GM21367 (cell line): ENCODE data around the gene ACOT9.
"Not testable (repeated sequence)": the region's sequence is repeated elsewhere in the genome, so short reads cannot be mapped to it uniquely, and the experiment has no call there.

Experiments
- ATAC-seq: cut with Tn5 transposase; IDR thresholded peaks from one replicate; pipeline ENCODE4 v1.9.1; 2021; ENCODE audit not compliant: unreplicated experiment

ACOT9 gene

GRCh38 chrX:23742697-23743622, at the start of gene ACOT9:
Gene ACOT9 (minus strand): TSS chrX:23743276. CDS start chrX:23743144, 132 bp downstream.
- peak; percentile 95 for ATAC-seq

- ATAC-seq = no peak
These were observed 47.0 kb upstream of the ACOT9 start for GRCh38 chrX:23790155-23790497.

- no peak for ATAC-seq
These were observed 46.5 kb upstream of the ACOT9 start for GRCh38 chrX:23789386-23790154.

- no peak for ATAC-seq
These were observed 45.9 kb upstream of the ACOT9 start for GRCh38 chrX:23788946-23789345.

GRCh38 chrX:23788521-23788920, 45.4 kb upstream of the ACOT9 start:
- ATAC-seq = no peak

GRCh38 chrX:23787745-23788118, 44.7 kb upstream of the ACOT9 start:
- no peak for ATAC-seq

GRCh38 chrX:23786268-23786815, 43.3 kb upstream of the ACOT9 start:
- no peak for ATAC-seq

GRCh38 chrX:23785580-23785979, 42.5 kb upstream of the ACOT9 start:
- no peak for ATAC-seq

- no peak for ATAC-seq
These were observed 41.6 kb upstream of the ACOT9 start for GRCh38 chrX:23784470-23785331.

- ATAC-seq = no peak
These were observed 40.8 kb upstream of the ACOT9 start for GRCh38 chrX:23783589-23784469.

GRCh38 chrX:23782863-23783588, 40.0 kb upstream of the ACOT9 start, which contains the start of gene SAT1:
Gene SAT1 (plus strand): TSS chrX:23783173. CDS start chrX:23783352, 179 bp downstream.
- peak; percentile 88 for ATAC-seq

- no peak for ATAC-seq
These were observed 39.4 kb upstream of the ACOT9 start for GRCh38 chrX:23782455-23782854.

GRCh38 chrX:23779025-23779424, 35.9 kb upstream of the ACOT9 start:
- no peak for ATAC-seq

GRCh38 chrX:23776363-23776762, 33.3 kb upstream of the ACOT9 start:
- no peak for ATAC-seq

GRCh38 chrX:23773601-23774175, 30.6 kb upstream of the ACOT9 start:
- ATAC-seq = peak; percentile 82

GRCh38 chrX:23771086-23771485, 28.0 kb upstream of the ACOT9 start:
- ATAC-seq = not testable (repeated sequence)

GRCh38 chrX:23770142-23770541, 27.1 kb upstream of the ACOT9 start:
- ATAC-seq = no peak

- peak; percentile 69 for ATAC-seq
These were observed 23.8 kb upstream of the ACOT9 start for GRCh38 chrX:23766650-23767551.
